Sigmoid colon (tissue), 7 donors: Measurements from ENCODE around the gene SNAI3. TPM values are rescaled to one million over a fixed set of nuclear protein-coding genes. Genes with fewer than 3 reads are reported as not detected.

Experiments
- DNase-seq: peaks from one replicate; pipeline ENCODE4 v3.0.0-alpha.2; 2019
- H3K27ac ChIP-seq, 4 donors: fragments of 200-600 bp; sonication (generic); one replicate each; pipeline ENCODE4 v1.5.1; 2016 to 2019; ENCODE audit warnings: mild to moderate bottlenecking in 1 of 4
- H3K27me3 ChIP-seq, 3 donors: fragments of 200-600 bp; sonication (generic); one replicate each; pipeline ENCODE4 v1.5.1; 2019; ENCODE audit warnings: mild to moderate bottlenecking in 1 of 3
- H3K36me3 ChIP-seq, 4 donors: fragments of 200-600 bp; sonication (generic); one replicate each; pipeline ENCODE4 v1.5.1; 2016 to 2019
- H3K4me1 ChIP-seq, 4 donors: fragments of 200-600 bp; sonication (generic); one replicate each; pipeline ENCODE4 v1.5.1; 2017 to 2019
- H3K4me3 ChIP-seq, 4 donors: fragments of 200-600 bp; sonication (generic); one replicate each; pipeline ENCODE4 v1.5.1; 2017 to 2019; ENCODE audit warnings: mild to moderate bottlenecking in 2 of 4, moderate library complexity in 1 of 4
- H3K9me3 ChIP-seq, 4 donors: fragments of 200-600 bp in 3 of 4; sonication (generic) in 3 of 4; one replicate each; pipeline versions ENCODE4 v1.5.1 to v1.6.1; 2013 to 2019
- CTCF ChIP-seq, 4 experiments: fragments of 450-650 bp in 3 of 4; fragments of 200-600 bp in 1 of 4; IDR thresholded peaks; one replicate each; pipeline ENCODE4 v1.5.1; 2016 to 2019; ENCODE audit warnings: antibody characterized with exemption in 4 of 4, mild to moderate bottlenecking in 3 of 4, moderate library complexity in 2 of 4
- EP300 ChIP-seq, 4 donors: sonication (generic); formaldehyde crosslinking; IDR thresholded peaks; one replicate each; pipeline ENCODE4 v1.6.1; 2017; ENCODE audit warnings: antibody characterized with exemption in 4 of 4
- POLR2A ChIP-seq, 2 donors: fragments of 450-650 bp; IDR thresholded peaks; one replicate each; pipeline ENCODE4 v1.6.1; 2016; ENCODE audit warnings: antibody characterized with exemption in 2 of 2, mild to moderate bottlenecking in 2 of 2, moderate library complexity in 2 of 2
- POLR2AphosphoS5 ChIP-seq, 4 donors: sonication (generic); formaldehyde crosslinking; IDR thresholded peaks; one replicate each; pipeline ENCODE4 v1.6.1; 2017; ENCODE audit warnings: antibody characterized with exemption in 4 of 4
- WGBS, 2 donors: extraction: QIAGEN DNeasy Blood & Tissue Kit; methylation state at CpG; one replicate each; pipeline ENCODE4 v1.1.7; 2013; 5-methylcytosine and 5-hydroxymethylcytosine counted together
- intact Hi-C: fragments of 100-400 bp; cut with DNase I; formaldehyde crosslinking; loops from one replicate; pipeline ENCODE4 v1.15.1; 2023
- polyA plus RNA-seq, 3 donors: library from polyadenylated mRNA; stranded (reverse); fragments of 200-250 nt; gene quantifications; one replicate each; pipeline ENCODE4 v1.2.3, GENCODE V29; 2013
- total RNA-seq, 4 donors: library from RNA; depleted of rRNA; stranded (reverse); fragments of >200 nt; gene quantifications; one replicate each; pipeline ENCODE4 v1.1.0, GENCODE V29; 2016
- donor health status: healthy with polysubstance abuse.
- donor health status: Bipolar disorder and iron deficiency.
- donor health status: healthy.

SNAI3 gene
- total and polyA plus RNA-seq, 7 donors, result 0.46 to 3.0 (median 0.71) TPM; not detected in 2

- intact Hi-C loops, result no loop called here
- H3K4me1 ChIP-seq, result peaks cover 0 to 2% (median under 1%) of the 10 kb centered on the region in 4 donors
- no peak for TF ChIP-seq EP300 (IDR thresholded peaks at IDR 0.05)
- DNase-seq, result no peak
- H3K4me3 ChIP-seq, result no peak overlapping the region
- 86 to 88% methylated on average over 15 of the region's 15 CpGs for WGBS, 2 donors
- H3K9me3 ChIP-seq, result no peaks in the 10 kb centered on the region
- peaks cover 32 to 49% (median 47%) of the 10 kb centered on the region in 4 donors for H3K36me3 ChIP-seq
- H3K27me3 ChIP-seq, result no peaks in the 10 kb centered on the region
- peak overlapping the region in 1 of 4 donors; percentile 6 for H3K27ac ChIP-seq
These were observed 26.7 kb upstream of the SNAI3 start for GRCh38 chr16:88713054-88713453.

GRCh38 chr16:88712362-88712979 is 26.2 kb upstream of the SNAI3 start:
- H3K4me3 ChIP-seq, result no peak overlapping the region
- H3K36me3 ChIP-seq, result peaks cover 32 to 44% (median 43%) of the 10 kb centered on the region in 4 donors
- intact Hi-C loops, result no loop called here
- H3K27ac ChIP-seq, result peak overlapping the region in 2 of 4 donors; percentile 10 to 19
- H3K27me3 ChIP-seq, result no peaks in the 10 kb centered on the region
- H3K4me1 ChIP-seq, result peaks cover 0 to 8% (median 5%) of the 10 kb centered on the region in 4 donors
- no peak for DNase-seq
- 73 to 83% methylated on average over 25 of the region's 25 CpGs for WGBS, 2 donors
- TF ChIP-seq EP300 (IDR thresholded peaks at IDR 0.05) (no peak), POLR2A (IDR thresholded peaks at IDR 0.05) (no peak), POLR2AphosphoS5 (IDR thresholded peaks at IDR 0.05) (no peak), CTCF (IDR thresholded peaks at IDR 0.05) (no peak)
- H3K9me3 ChIP-seq, result no peaks in the 10 kb centered on the region

- Histone ChIP-seq H3K4me3 (no peak overlapping the region), H3K36me3 (peaks cover 26 to 38% (median 37%) of the 10 kb centered on the region in 4 donors), H3K27me3 (no peaks in the 10 kb centered on the region), H3K27ac (peak overlapping the region in 1 of 4 donors; percentile 19), H3K9me3 (no peaks in the 10 kb centered on the region), H3K4me1 (peaks cover 0 to 14% (median 11%) of the 10 kb centered on the region in 4 donors)
- intact Hi-C loops, result no loop called here
- DNase-seq, result no peak
- 80 to 84% methylated on average over 18 of the region's 18 CpGs for WGBS, 2 donors
- no peak for TF ChIP-seq CTCF (IDR thresholded peaks at IDR 0.05)
- no peak for TF ChIP-seq EP300 (IDR thresholded peaks at IDR 0.05)
- no peak for TF ChIP-seq POLR2AphosphoS5 (IDR thresholded peaks at IDR 0.05)
- TF ChIP-seq POLR2A (IDR thresholded peaks at IDR 0.05), result no peak
These were observed 25.5 kb upstream of the SNAI3 start for GRCh38 chr16:88711750-88712340.

GRCh38 chr16:88710556-88710955 is 24.2 kb upstream of the SNAI3 start:
- Histone ChIP-seq H3K27ac (no peak overlapping the region), H3K27me3 (no peaks in the 10 kb centered on the region), H3K4me1 (peaks cover 0 to 19% (median 15%) of the 10 kb centered on the region in 4 donors), H3K36me3 (peaks cover 14 to 25% (median 24%) of the 10 kb centered on the region in 4 donors), H3K4me3 (no peak overlapping the region), H3K9me3 (no peaks in the 10 kb centered on the region)
- TF ChIP-seq POLR2A (IDR thresholded peaks at IDR 0.05), result no peak
- no peak for TF ChIP-seq POLR2AphosphoS5 (IDR thresholded peaks at IDR 0.05)
- TF ChIP-seq EP300 (IDR thresholded peaks at IDR 0.05), result no peak
- TF ChIP-seq CTCF (IDR thresholded peaks at IDR 0.05), result no peak
- WGBS, 2 donors, result 77 to 80% methylated on average over 16 of the region's 16 CpGs
- DNase-seq, result no peak
- intact Hi-C loops, result no loop called here

GRCh38 chr16:88706965-88707826 is 20.9 kb upstream of the SNAI3 start:
- Histone ChIP-seq H3K27me3 (no peaks in the 10 kb centered on the region), H3K4me3 (peak overlapping the region; percentile 63 to 99 (median 78)), H3K27ac (peak overlapping the region; percentile 78 to 95 (median 86)), H3K36me3 (peaks cover 0 to 5% (median 0%) of the 10 kb centered on the region in 4 donors), H3K9me3 (no peaks in the 10 kb centered on the region), H3K4me1 (peaks cover 0 to 43% (median 32%) of the 10 kb centered on the region in 4 donors)
- whole genome bisulfite sequencing, 2 donors, result 30 to 37% methylated on average over 17 of the region's 17 CpGs
- DNase-seq, result no peak
- intact Hi-C loops, result no loop called here
- no peak for TF ChIP-seq POLR2AphosphoS5 (IDR thresholded peaks at IDR 0.05)
- TF ChIP-seq POLR2A (IDR thresholded peaks at IDR 0.05), result no peak
- TF ChIP-seq EP300 (IDR thresholded peaks at IDR 0.05), result no peak
- no peak for TF ChIP-seq CTCF (IDR thresholded peaks at IDR 0.05)
